Naive thymus-derived CD4-positive, alpha-beta T cell (primary cell): ENCODE measurements around the gene MEPCE. TPM values are rescaled to one million over a fixed set of nuclear protein-coding genes. Genes with fewer than 3 reads are reported as not detected.
A peak's percentile ranks its signal among the peaks of the same experiment; 100 is the strongest.

Experiments
- ATAC-seq: fragments of 150-1000 bp; cut with Tn5 transposase; 2 replicates; pipeline ENCODE4 v1.10.0; 2021; ENCODE audit warnings: mild to moderate bottlenecking, moderate library complexity
- CTCF ChIA-PET: fragments of 350-600 bp; sonication (Branson Sonifier 250); formaldehyde crosslinking; loops from one replicate; lab custom pipeline; 2021; ENCODE audit warnings: antibody characterized with exemption; lab: Charles Lee
- POLR2A ChIA-PET: fragments of 350-600 bp; sonication (Branson Sonifier 250); formaldehyde crosslinking; loops from one replicate; lab custom pipeline; 2021; ENCODE audit warnings: antibody characterized with exemption, inconsistent platforms; lab: Charles Lee
- DNase-seq, 9 donors: peaks; one replicate each; pipeline versions ENCODE4 v3.0.0 to v3.0.0-alpha.2; 2020 to 2022; ENCODE audit warnings: mixed read lengths in 1 of 9
- H3K27ac ChIP-seq: one replicate; pipeline ENCODE4 v1.7.0; 2013; ENCODE audit warnings: mild to moderate bottlenecking, low read depth, low read length, moderate library complexity
- H3K27me3 ChIP-seq, 2 donors: one replicate each; pipeline ENCODE4 v1.7.0; 2013; ENCODE audit warnings: low read length in 2 of 2, mild to moderate bottlenecking in 2 of 2, moderate library complexity in 2 of 2; ENCODE audit not compliant: control insufficient read depth in 2 of 2, insufficient read depth in 2 of 2
- H3K36me3 ChIP-seq, 3 experiments: 1 replicate in 2 of 3; 2 replicates in 1 of 3; pipeline ENCODE4 v1.7.0; 2013; ENCODE audit warnings: low read length in 3 of 3, mild to moderate bottlenecking in 3 of 3, moderate library complexity in 1 of 3; ENCODE audit not compliant: insufficient read depth in 3 of 3, control insufficient read depth in 2 of 3
- H3K4me1 ChIP-seq, 2 donors: one replicate each; pipeline ENCODE4 v1.7.0; 2013; ENCODE audit warnings: low read length in 2 of 2, mild to moderate bottlenecking in 2 of 2, moderate library complexity in 1 of 2; ENCODE audit not compliant: control insufficient read depth in 2 of 2, insufficient read depth in 2 of 2
- H3K4me3 ChIP-seq: 2 replicates; pipeline ENCODE4 v1.7.0; 2013; ENCODE audit warnings: mild to moderate bottlenecking, low read length
- H3K9me3 ChIP-seq, 3 experiments: 1 replicate in 2 of 3; 2 replicates in 1 of 3; pipeline ENCODE4 v1.7.0; 2013; ENCODE audit warnings: low read length in 3 of 3; ENCODE audit not compliant: control insufficient read depth in 2 of 3
- H3K27ac Mint-ChIP-seq, 9 donors: one replicate each; pipeline ENCODE4 v1.8.0; 2020 to 2022; ENCODE audit warnings: mixed read lengths in 9 of 9, mild to moderate bottlenecking in 8 of 9, moderate library complexity in 5 of 9, inconsistent platforms in 2 of 9
- H3K27me3 Mint-ChIP-seq, 5 donors: one replicate each; pipeline ENCODE4 v1.8.0; 2021 to 2022; ENCODE audit warnings: mixed read lengths in 5 of 5, mild to moderate bottlenecking in 1 of 5
- H3K36me3 Mint-ChIP-seq, 5 donors: one replicate each; pipeline ENCODE4 v1.8.0; 2020 to 2022; ENCODE audit warnings: mixed read lengths in 5 of 5, mild to moderate bottlenecking in 3 of 5, inconsistent platforms in 1 of 5
- H3K4me1 Mint-ChIP-seq, 7 donors: one replicate each; pipeline ENCODE4 v1.8.0; 2020 to 2022; ENCODE audit warnings: mixed read lengths in 7 of 7, mild to moderate bottlenecking in 3 of 7, inconsistent platforms in 1 of 7
- H3K4me3 Mint-ChIP-seq, 10 donors: one replicate each; pipeline ENCODE4 v1.8.0; 2020 to 2022; ENCODE audit warnings: mild to moderate bottlenecking in 10 of 10, mixed read lengths in 10 of 10, moderate library complexity in 6 of 10, inconsistent platforms in 2 of 10
- H3K9me3 Mint-ChIP-seq, 11 donors: one replicate each; pipeline ENCODE4 v1.8.0; 2020 to 2022; ENCODE audit warnings: mixed read lengths in 11 of 11, mild to moderate bottlenecking in 4 of 11, inconsistent platforms in 1 of 11, moderate library complexity in 1 of 11
- intact Hi-C, 2 donors: fragments of 100-400 bp; cut with micrococcal nuclease; formaldehyde crosslinking; loops; one replicate each; pipeline ENCODE4 v1.15.1; 2023
- polyA plus RNA-seq, 2 donors: library from polyadenylated mRNA; unstranded; fragments of 300-500 nt; fragmentation: Illumina TruSeq; gene quantifications; one replicate each; pipeline ENCODE4 v1.2.3, GENCODE V29; 2021
- total RNA-seq, 6 experiments: library from RNA in 5 of 6; stranded (reverse) in 5 of 6; gene quantifications; 1 replicate in 5 of 6; 2 replicates in 1 of 6; pipeline ENCODE4 v1.2.3 and lab custom pipeline; 2021 to 2026

The MEPCE gene
- total and polyA plus RNA-seq, 7 experiments from 2014 or later, result 12.2 to 68.2 (median 60.6) TPM

- POLR2A ChIA-PET, result interaction anchor here (1.1 to 1.4 kb wide), 2 partner anchors 13 to 14 kb away, joined by 3 read pairs; partner anchors contain the start of genes MEPCE and ZCWPW1
- Mint-ChIP-seq H3K4me1 (peaks cover 0 to 8% (median 0%) of the 10 kb centered on the region in 7 donors), H3K4me3 (no peak overlapping the region), H3K27me3 (peaks cover 0 to 21% (median 0%) of the 10 kb centered on the region in 5 donors), H3K9me3 (no peaks in the 10 kb centered on the region), H3K36me3 (peaks cover 0 to 19% (median 12%) of the 10 kb centered on the region in 5 donors), H3K27ac (peak overlapping the region in 2 of 9 donors; percentile 2 to 89)
- Histone ChIP-seq H3K4me3 (no peak overlapping the region), H3K27ac (no peak overlapping the region), H3K4me1 (no peaks in the 10 kb centered on the region), H3K27me3 (no peaks in the 10 kb centered on the region), H3K9me3 (no peaks in the 10 kb centered on the region), H3K36me3 (no peaks in the 10 kb centered on the region)
- DNase-seq (no peak), ATAC-seq (no peak)
- intact Hi-C loops, result no loop called here
- CTCF ChIA-PET, result no interaction called here
These were observed 14.2 kb upstream of the MEPCE start for GRCh38 chr7:100415448-100415847.

- ChIA-PET POLR2A (interaction anchor here (1.4 kb wide), 1 partner anchor 10 kb away, joined by 6 read pairs; the partner anchor contains the start of gene MEPCE), CTCF (no interaction called here)
- Mint-ChIP-seq H3K27me3 (peaks cover 0 to 6% (median 0%) of the 10 kb centered on the region in 5 donors), H3K9me3 (no peaks in the 10 kb centered on the region), H3K36me3 (peaks cover 0 to 20% (median 12%) of the 10 kb centered on the region in 5 donors), H3K4me1 (peaks cover 0 to 4% (median 0%) of the 10 kb centered on the region in 7 donors), H3K27ac (peak overlapping the region in 4 of 9 donors; percentile 10 to 88 (median 21)), H3K4me3 (no peak overlapping the region)
- Histone ChIP-seq H3K27me3 (no peaks in the 10 kb centered on the region), H3K9me3 (no peaks in the 10 kb centered on the region), H3K36me3 (no peaks in the 10 kb centered on the region), H3K4me3 (no peak overlapping the region), H3K4me1 (no peaks in the 10 kb centered on the region), H3K27ac (no peak overlapping the region)
- ATAC-seq (no peak), DNase-seq (no peak)
- intact Hi-C loops, result no loop called here
These were observed 10.5 kb upstream of the MEPCE start for GRCh38 chr7:100418930-100419659.

- Histone ChIP-seq H3K27ac (no peak overlapping the region), H3K4me3 (no peak overlapping the region), H3K4me1 (no peaks in the 10 kb centered on the region), H3K9me3 (no peaks in the 10 kb centered on the region), H3K36me3 (no peaks in the 10 kb centered on the region), H3K27me3 (no peaks in the 10 kb centered on the region)
- H3K4me1 Mint-ChIP-seq, result peaks cover 0 to 4% (median 0%) of the 10 kb centered on the region in 7 donors
- peaks cover 0 to 20% (median 12%) of the 10 kb centered on the region in 5 donors for H3K36me3 Mint-ChIP-seq
- intact Hi-C loops, result loop anchor here in 1 of 2 donors (10.0 kb wide), 2 partner anchors 825 to 945 kb away; partner anchors contain the start of genes FIS1 and ZNF789
- ATAC-seq (no peak), DNase-seq (no peak)
- ChIA-PET POLR2A (interaction anchor here (0.6 to 1.4 kb wide), 3 partner anchors 10 to 276 kb away, joined by 3 to 6 read pairs (median 3); partner anchors contain the start of gene MEPCE), CTCF (interaction anchor here (1.2 kb wide), 1 partner anchor 13 kb away, joined by 3 read pairs; no protein-coding TSS in a partner anchor)
- H3K4me3 Mint-ChIP-seq, result no peak overlapping the region
- peak overlapping the region in 4 of 9 donors; percentile 10 to 88 (median 18) for H3K27ac Mint-ChIP-seq
- no peaks in the 10 kb centered on the region for H3K9me3 Mint-ChIP-seq
- H3K27me3 Mint-ChIP-seq, result peaks cover 0 to 6% (median 0%) of the 10 kb centered on the region in 5 donors
These were observed 9.9 kb upstream of the MEPCE start for GRCh38 chr7:100419660-100420226.

- H3K4me1 Mint-ChIP-seq, result peaks cover 0 to 13% (median 4%) of the 10 kb centered on the region in 7 donors
These were observed 6.3 kb upstream of the MEPCE start for GRCh38 chr7:100423315-100423714.

GRCh38 chr7:100425347-100425746 lies 4.3 kb upstream of the MEPCE start:
- Mint-ChIP-seq H3K36me3 (peaks cover 0 to 7% (median 4%) of the 10 kb centered on the region in 5 donors), H3K4me3 (no peak overlapping the region), H3K27ac (peak overlapping the region in 1 of 9 donors; percentile 51), H3K4me1 (peaks cover 0 to 23% (median 6%) of the 10 kb centered on the region in 7 donors), H3K27me3 (peaks cover 0 to 24% (median 0%) of the 10 kb centered on the region in 5 donors), H3K9me3 (peaks cover 0 to 18% (median 0%) of the 10 kb centered on the region in 11 donors)
- DNase-seq (no peak), ATAC-seq (no peak)
- CTCF ChIA-PET, result no interaction called here
- Histone ChIP-seq H3K27me3 (no peaks in the 10 kb centered on the region), H3K27ac (no peak overlapping the region), H3K4me1 (peaks cover 5 to 7% of the 10 kb centered on the region in 2 donors), H3K36me3 (peaks cover 0 to 7% (median 0%) of the 10 kb centered on the region in 3 experiments), H3K4me3 (no peak overlapping the region), H3K9me3 (no peaks in the 10 kb centered on the region)
- intact Hi-C loops, result loop anchor here (5.0 to 10.0 kb wide), 3 partner anchors 267 to 951 kb away; partner anchors contain the start of genes FIS1 (in 1 of the 2), GIGYF1 (in 1 of the 2) and ZNF789 (in 1 of the 2)
- POLR2A ChIA-PET, result interaction anchor here (1.1 kb wide), 1 partner anchor 11 kb away, joined by 7 read pairs; the partner anchor contains the start of gene PPP1R35

More at GRCh38 chr7:100423315-100423714, 6.3 kb upstream of the MEPCE start:
- H3K27me3 ChIP-seq, result no peaks in the 10 kb centered on the region
- Mint-ChIP-seq H3K4me3 (no peak overlapping the region), H3K27me3 (peaks cover 0 to 12% (median 0%) of the 10 kb centered on the region in 5 donors), H3K9me3 (peaks cover 0 to 4% (median 0%) of the 10 kb centered on the region in 11 donors), H3K27ac (no peak overlapping the region), H3K36me3 (peaks cover 0 to 9% (median 0%) of the 10 kb centered on the region in 5 donors)
- no peaks in the 10 kb centered on the region for H3K9me3 ChIP-seq
- no peak for ATAC-seq
- H3K36me3 ChIP-seq, result no peaks in the 10 kb centered on the region
- no peak for DNase-seq
- H3K27ac ChIP-seq, result no peak overlapping the region
- intact Hi-C loops, result loop anchor here in 1 of 2 donors (10.0 kb wide), 2 partner anchors 821 to 949 kb away; partner anchors contain the start of genes FIS1 and ZNF789
- H3K4me3 ChIP-seq, result no peak overlapping the region
- H3K4me1 ChIP-seq, result peaks cover 4 to 7% of the 10 kb centered on the region in 2 donors
- CTCF ChIA-PET, result interaction anchor here (1.6 kb wide), 1 partner anchor 16 kb away, joined by 7 read pairs; no protein-coding TSS in a partner anchor
- POLR2A ChIA-PET, result no interaction called here

GRCh38 chr7:100426516-100426915 lies 3.1 kb upstream of the MEPCE start:
- Mint-ChIP-seq H3K4me1 (peaks cover 4 to 35% (median 18%) of the 10 kb centered on the region in 7 donors), H3K9me3 (peaks cover 0 to 18% (median 0%) of the 10 kb centered on the region in 11 donors), H3K27ac (peak overlapping the region in 2 of 9 donors; percentile 33 to 36), H3K4me3 (no peak overlapping the region), H3K36me3 (peaks cover 0 to 7% (median 4%) of the 10 kb centered on the region in 5 donors), H3K27me3 (peaks cover 0 to 24% (median 0%) of the 10 kb centered on the region in 5 donors)
- intact Hi-C loops, result loop anchor here (5.0 to 10.0 kb wide), 3 partner anchors 266 to 952 kb away; partner anchors contain the start of genes FIS1 (in 1 of the 2), GIGYF1 (in 1 of the 2) and ZNF789 (in 1 of the 2)
- ChIA-PET POLR2A (no interaction called here), CTCF (no interaction called here)
- no peaks in the 10 kb centered on the region for H3K9me3 ChIP-seq
- DNase-seq (no peak), ATAC-seq (no peak)
- H3K36me3 ChIP-seq, result peaks cover 0 to 10% (median 0%) of the 10 kb centered on the region in 3 experiments
- H3K4me3 ChIP-seq, result no peak overlapping the region
- H3K27me3 ChIP-seq, result no peaks in the 10 kb centered on the region
- peaks cover 16 to 17% of the 10 kb centered on the region in 2 donors for H3K4me1 ChIP-seq
- H3K27ac ChIP-seq, result no peak overlapping the region
